HepG2 (cell line): Measurements from ENCODE around the gene PARP15. TPM values are rescaled to one million over a fixed set of nuclear protein-coding genes. Genes with fewer than 3 reads are reported as not detected.
A peak's percentile ranks its signal among the peaks of the same experiment; 100 is the strongest.

Source experiments
- BRF2 ChIP-seq: sonication (generic); formaldehyde crosslinking; IDR thresholded peaks from 2 replicates; pipeline ENCODE4 v1.8.1; 2022; ENCODE audit warnings: mild to moderate bottlenecking, missing genetic modification reagents
- CAMTA2 ChIP-seq: sonication (generic); formaldehyde crosslinking; IDR thresholded peaks from 2 replicates; pipeline ENCODE4 v1.4.0; 2020; ENCODE audit warnings: mild to moderate bottlenecking, missing genetic modification reagents, borderline replicate concordance
- ELF3 ChIP-seq: IDR thresholded peaks from 2 replicates; pipeline ENCODE4 v1.6.1; 2016; ENCODE audit warnings: missing genetic modification reagents, missing compliant biosample characterization
- GABPB1 ChIP-seq: IDR thresholded peaks from 2 replicates; pipeline ENCODE4 v1.6.1; 2016; ENCODE audit warnings: mild to moderate bottlenecking, missing genetic modification reagents, moderate library complexity, missing compliant biosample characterization
- GZF1 ChIP-seq: sonication (generic); formaldehyde crosslinking; IDR thresholded peaks from 2 replicates; pipeline ENCODE4 v1.5.1; 2020; ENCODE audit warnings: mild to moderate bottlenecking, missing genetic modification reagents
- HNF4A ChIP-seq: sonication (generic); formaldehyde crosslinking; IDR thresholded peaks from 2 replicates; pipeline ENCODE4 v1.4.0; 2020; ENCODE audit warnings: missing genetic modification reagents
- KLF12 ChIP-seq: sonication (generic); formaldehyde crosslinking; IDR thresholded peaks from 2 replicates; pipeline ENCODE4 v1.4.0; 2020; ENCODE audit warnings: missing genetic modification reagents, borderline replicate concordance
- KLF16 ChIP-seq, 2 experiments: sonication (generic) in 1 of 2; formaldehyde crosslinking in 1 of 2; IDR thresholded peaks; 2 replicates each; pipeline versions ENCODE4 v1.6.1 to v1.8.0; 2016 to 2023; ENCODE audit warnings: missing genetic modification reagents in 2 of 2, missing compliant biosample characterization in 1 of 2
- MTA1 ChIP-seq: sonication (generic); formaldehyde crosslinking; IDR thresholded peaks from 2 replicates; pipeline ENCODE4 v1.4.0; 2020; ENCODE audit warnings: missing genetic modification reagents, mild to moderate bottlenecking, borderline replicate concordance
- RARA ChIP-seq: IDR thresholded peaks from 2 replicates; pipeline ENCODE4 v1.6.1; 2016; ENCODE audit warnings: missing genetic modification reagents, missing compliant biosample characterization
- REPIN1 ChIP-seq: sonication (generic); formaldehyde crosslinking; IDR thresholded peaks from 2 replicates; pipeline ENCODE4 v1.8.0; 2022; ENCODE audit warnings: missing genetic modification reagents, low read depth, mild to moderate bottlenecking, borderline replicate concordance
- SALL2 ChIP-seq: sonication (generic); formaldehyde crosslinking; IDR thresholded peaks from 2 replicates; pipeline ENCODE4 v1.8.1; 2023; ENCODE audit warnings: mild to moderate bottlenecking, missing genetic modification reagents, inconsistent platforms
- SRSF1 ChIP-seq: fragments of 200-400 bp; formaldehyde crosslinking; optimal IDR thresholded peaks from 2 replicates; pipeline ENCODE3; 2017; ENCODE audit warnings: mild to moderate bottlenecking, low read depth, low read length, moderate library complexity
- ZBTB3 ChIP-seq: sonication (generic); formaldehyde crosslinking; IDR thresholded peaks from 2 replicates; pipeline ENCODE4 v1.4.0; 2020; ENCODE audit warnings: low read depth, mild to moderate bottlenecking, moderate library complexity, missing genetic modification reagents, borderline replicate concordance
- ZBTB46 ChIP-seq: sonication (generic); formaldehyde crosslinking; IDR thresholded peaks from 2 replicates; pipeline ENCODE4 v1.4.0; 2020; ENCODE audit warnings: mild to moderate bottlenecking, missing genetic modification reagents, borderline replicate concordance
- ZNF121 ChIP-seq: sonication (generic); formaldehyde crosslinking; IDR thresholded peaks from 2 replicates; pipeline ENCODE4 v1.5.0; 2020; ENCODE audit warnings: mild to moderate bottlenecking, missing genetic modification reagents
- ZNF263 ChIP-seq: sonication (generic); formaldehyde crosslinking; IDR thresholded peaks from 2 replicates; pipeline ENCODE4 v1.4.0; 2020; ENCODE audit warnings: missing genetic modification reagents
- ZNF331 ChIP-seq: sonication (generic); formaldehyde crosslinking; IDR thresholded peaks from 2 replicates; pipeline ENCODE4 v1.4.0; 2020; ENCODE audit warnings: missing genetic modification reagents
- ZNF441 ChIP-seq: sonication (generic); formaldehyde crosslinking; IDR thresholded peaks from 2 replicates; pipeline ENCODE4 v1.7.0; 2021; ENCODE audit warnings: missing genetic modification reagents, borderline replicate concordance
- ZNF768 ChIP-seq: sonication (generic); formaldehyde crosslinking; IDR thresholded peaks from 2 replicates; pipeline ENCODE4 v1.4.0; 2020; ENCODE audit warnings: missing genetic modification reagents
- ZSCAN20 ChIP-seq: sonication (generic); formaldehyde crosslinking; IDR thresholded peaks from 2 replicates; pipeline ENCODE4 v1.4.0; 2020; ENCODE audit warnings: missing genetic modification reagents, mild to moderate bottlenecking, borderline replicate concordance
- polyA plus RNA-seq, 8 experiments: library from polyadenylated mRNA; depleted of rRNA in 3 of 8; stranded (reverse) in 7 of 8; unstranded in 1 of 8; fragments of >200 nt; fragmentation: Illumina TruSeq in 4 of 8; extraction: Trizol in 4 of 8; gene quantifications; 2 replicates each; pipeline versions ENCODE4 v1.2.1 to v1.2.3, GENCODE V29; 2011 to 2016; ENCODE audit warnings: low read depth in 4 of 8, missing spikeins in 1 of 8, mixed read lengths in 1 of 8; ENCODE audit not compliant: insufficient read depth in 1 of 8
- total RNA-seq, 5 experiments: library from RNA; depleted of rRNA; stranded (reverse); fragments of >200 nt; fragmentation: Illumina TruSeq; extraction: Trizol; gene quantifications; 2 replicates each; pipeline ENCODE4 v1.2.3, GENCODE V29; 2016; ENCODE audit warnings: low read depth in 1 of 5

The PARP15 gene
- total and polyA plus RNA-seq, 2 of the 13 experiments (the other 11 are each of a cell fraction or from before 2014, with no cell fraction given) = 0.02 TPM; not detected in 1

GRCh38 chr3:122680475-122681283, 103.2 kb downstream of the PARP15 start, which contains the start of gene PARP14 (continued):
- TF ChIP-seq REPIN1 (CRISPR knock-in tag) (peak; percentile 28; the same call in 1 of the 2 replicates), ZNF768 (peak; percentile 58; the same call in 1 of the 2 replicates), ZBTB46 (CRISPR knock-in tag) (no peak), KLF12 (CRISPR knock-in tag) (no peak), ZSCAN20 (CRISPR knock-in tag) (no peak), ELF3 (peak; percentile 17), HNF4A (CRISPR knock-in tag) (peak; percentile 16; the same call in 1 of the 2 replicates), MTA1 (CRISPR knock-in tag) (peak; percentile 39; the same call in 1 of the 2 replicates), BRF2 (CRISPR knock-in tag) (no peak), ZNF441 (CRISPR knock-in tag) (peak; percentile 24; the same call in 1 of the 2 replicates), ZBTB3 (no peak), ZNF263 (CRISPR knock-in tag) (peak; percentile 50; the same call in 1 of the 2 replicates), ZNF121 (CRISPR knock-in tag) (0 out of 2 replicates have a peak, but pooled peaks have one; percentile 24), SRSF1 (peak; percentile 70), ZNF331 (CRISPR knock-in tag) (no peak; the same call in 1 of the 2 replicates), GABPB1 (CRISPR knock-in tag) (peak; percentile 55; the same call in 1 of the 2 replicates), GZF1 (CRISPR knock-in tag) (no peak), RARA (CRISPR knock-in tag) (peak; percentile 22; the same call in 1 of the 2 replicates), SALL2 (CRISPR knock-in tag) (peak; percentile 38; the same call in 1 of the 2 replicates), CAMTA2 (CRISPR knock-in tag) (no peak), KLF16 (CRISPR knock-in tag; IDR thresholded peaks at IDR 0.05) (0 out of 4 replicates have a peak, but pooled peaks of 1 of the 2 experiments have one; percentile 29)
